OCI-LY1 (cell line): Measurements from ENCODE around the gene HMCN2.

ENCODE experiments used
- H2AFZ ChIP-seq: fragments of 200-600 bp; sonication (generic), shearing (Covaris generic); 2 replicates; pipeline ENCODE4 v1.6.0; 2014; ENCODE audit warnings: antibody characterized with exemption, mild to moderate bottlenecking, low read length
- H3F3A ChIP-seq: fragments of 200-600 bp; sonication (generic), shearing (Covaris generic); 2 replicates; pipeline ENCODE4 v1.6.0; 2014; ENCODE audit warnings: mild to moderate bottlenecking, antibody characterized with exemption, low read length, moderate library complexity; ENCODE audit not compliant: insufficient read depth
- H3K27ac ChIP-seq: fragments of 200-600 bp; sonication (generic); 2 replicates; pipeline ENCODE4 v1.5.1; 2014; ENCODE audit warnings: low read length, mixed run types, mild to moderate bottlenecking, low read depth; ENCODE audit not compliant: poor library complexity, severe bottlenecking
- H3K27me3 ChIP-seq: fragments of 200-600 bp; sonication (generic); 2 replicates; pipeline ENCODE4 v1.6.0; 2014; ENCODE audit warnings: antibody characterized with exemption, mild to moderate bottlenecking, low read length, moderate library complexity; ENCODE audit not compliant: insufficient read depth
- H3K36me3 ChIP-seq: fragments of 200-600 bp; sonication (generic); 2 replicates; pipeline ENCODE4 v1.6.1; 2014; ENCODE audit warnings: mild to moderate bottlenecking, antibody characterized with exemption, low read length, moderate library complexity, mixed read lengths; ENCODE audit not compliant: insufficient read depth
- H3K4me1 ChIP-seq: fragments of 200-600 bp; sonication (generic); 2 replicates; pipeline ENCODE4 v1.5.1; 2014; ENCODE audit warnings: mild to moderate bottlenecking, low read length, moderate library complexity; ENCODE audit not compliant: insufficient read depth, severe bottlenecking
- H3K4me2 ChIP-seq: fragments of 200-600 bp; sonication (generic), shearing (Covaris generic); 2 replicates; pipeline ENCODE4 v1.6.1; 2014; ENCODE audit warnings: low read length
- H3K4me3 ChIP-seq: fragments of 200-600 bp; sonication (generic); 2 replicates; pipeline ENCODE4 v1.5.1; 2014; ENCODE audit warnings: low read length, low read depth, mild to moderate bottlenecking, mixed read lengths; ENCODE audit not compliant: poor library complexity, severe bottlenecking
- H3K79me2 ChIP-seq: fragments of 200-600 bp; shearing (Covaris generic); 2 replicates; pipeline ENCODE4 v1.6.1; 2016; ENCODE audit warnings: mixed run types, low read length, mixed read lengths; ENCODE audit not compliant: insufficient read depth
- H3K9ac ChIP-seq: fragments of 200-600 bp; sonication (generic), shearing (Covaris generic); 2 replicates; pipeline ENCODE4 v1.6.1; 2014; ENCODE audit warnings: mild to moderate bottlenecking, low read length, mixed read lengths
- H3K9me2 ChIP-seq: fragments of 200-600 bp; sonication (generic), shearing (Covaris generic); 2 replicates; pipeline ENCODE4 v1.6.1; 2014; ENCODE audit warnings: low read depth, mild to moderate bottlenecking, low read length, mixed read lengths
- H3K9me3 ChIP-seq: fragments of 200-600 bp; shearing (Covaris generic); 2 replicates; pipeline ENCODE4 v1.6.1; 2014; ENCODE audit warnings: low read length, mixed read lengths
- H4K20me1 ChIP-seq: fragments of 200-600 bp; sonication (generic), shearing (Covaris generic); 2 replicates; pipeline ENCODE4 v1.6.0; 2016; ENCODE audit warnings: mild to moderate bottlenecking, low read length; ENCODE audit not compliant: insufficient read depth
- CTCF ChIP-seq: fragments of 200-600 bp; sonication (generic), shearing (Covaris generic); IDR thresholded peaks from 2 replicates; pipeline ENCODE4 v1.5.1; 2017; ENCODE audit warnings: mild to moderate bottlenecking, antibody characterized with exemption, low read length, moderate library complexity, mixed read lengths
- EZH2 ChIP-seq: fragments of 200-600 bp; sonication (generic), shearing (Covaris generic); IDR thresholded peaks from 2 replicates; pipeline ENCODE4 v1.8.0; 2017; ENCODE audit warnings: borderline replicate concordance, mixed run types, mild to moderate bottlenecking, antibody characterized with exemption, low read length, moderate library complexity, mixed read lengths

The HMCN2 gene

GRCh38 chr9:130358928-130359327 is 93.4 kb downstream of the HMCN2 start:
- TF ChIP-seq EZH2 (no peak), CTCF (no peak)
- no peak overlapping the region for H3K4me3 ChIP-seq
- no peaks in the 10 kb centered on the region for H3K36me3 ChIP-seq
- H3K9ac ChIP-seq, result no peak overlapping the region
- H3K4me2 ChIP-seq, result no peak overlapping the region
- no peaks in the 10 kb centered on the region for H3K79me2 ChIP-seq
- H3K9me3 ChIP-seq, result no peaks in the 10 kb centered on the region
- no peaks in the 10 kb centered on the region for H3K9me2 ChIP-seq
- H3K27ac ChIP-seq, result no peak overlapping the region
- H3K4me1 ChIP-seq, result no peaks in the 10 kb centered on the region
- H4K20me1 ChIP-seq, result no peaks in the 10 kb centered on the region
- no peaks in the 10 kb centered on the region for H3K27me3 ChIP-seq
- H3F3A ChIP-seq, result no peaks in the 10 kb centered on the region
- H2AFZ ChIP-seq, result no peak overlapping the region

GRCh38 chr9:130359819-130360218 is 94.3 kb downstream of the HMCN2 start:
- Histone ChIP-seq H3K9me2 (no peaks in the 10 kb centered on the region), H3K4me2 (no peak overlapping the region), H3F3A (no peaks in the 10 kb centered on the region), H3K9me3 (no peaks in the 10 kb centered on the region), H3K27ac (no peak overlapping the region), H3K4me1 (no peaks in the 10 kb centered on the region), H3K79me2 (no peaks in the 10 kb centered on the region), H2AFZ (no peak overlapping the region), H3K27me3 (no peaks in the 10 kb centered on the region), H3K36me3 (no peaks in the 10 kb centered on the region), H3K9ac (no peak overlapping the region), H3K4me3 (no peak overlapping the region), H4K20me1 (no peaks in the 10 kb centered on the region)
- TF ChIP-seq CTCF (no peak), EZH2 (no peak)

- Histone ChIP-seq H3K36me3 (no peaks in the 10 kb centered on the region), H4K20me1 (no peaks in the 10 kb centered on the region), H3K9me3 (no peaks in the 10 kb centered on the region), H3K4me1 (no peaks in the 10 kb centered on the region), H3K27ac (no peak overlapping the region), H3K79me2 (no peaks in the 10 kb centered on the region), H3F3A (no peaks in the 10 kb centered on the region), H3K9me2 (no peaks in the 10 kb centered on the region), H2AFZ (no peak overlapping the region), H3K9ac (no peak overlapping the region), H3K4me3 (no peak overlapping the region), H3K27me3 (no peaks in the 10 kb centered on the region), H3K4me2 (no peak overlapping the region)
- TF ChIP-seq CTCF (no peak), EZH2 (no peak)
Measured at GRCh38 chr9:130360672-130361071, 95.1 kb downstream of the HMCN2 start.
